ENCODE measurements around the gene MECR.

- TF ChIP-seq CTCF (IDR thresholded peaks at IDR 0.05) (no peak), POLR2AphosphoS5 (IDR thresholded peaks at IDR 0.05; ENCODE audit: insufficient read depth in 1 of 2, low read depth in 1 of 2) (no peak), POLR2A (IDR thresholded peaks at IDR 0.05) (no peak)
These were observed 17.0 kb upstream of the MECR start for GRCh38 chr1:29247571-29248273.

All from vagina (tissue), 2 donors.